T follicular helper cell (primary cell): ENCODE measurements around the gene NBPF9.
"Not testable (repeated sequence)": the region's sequence is repeated elsewhere in the genome, so short reads cannot be mapped to it uniquely, and the experiment has no call there.

Source experiments
- DNase-seq: peaks from one replicate; pipeline ENCODE4 v3.0.0-alpha.2; 2020; ENCODE audit warnings: low read depth

NBPF9 gene

DNA sequence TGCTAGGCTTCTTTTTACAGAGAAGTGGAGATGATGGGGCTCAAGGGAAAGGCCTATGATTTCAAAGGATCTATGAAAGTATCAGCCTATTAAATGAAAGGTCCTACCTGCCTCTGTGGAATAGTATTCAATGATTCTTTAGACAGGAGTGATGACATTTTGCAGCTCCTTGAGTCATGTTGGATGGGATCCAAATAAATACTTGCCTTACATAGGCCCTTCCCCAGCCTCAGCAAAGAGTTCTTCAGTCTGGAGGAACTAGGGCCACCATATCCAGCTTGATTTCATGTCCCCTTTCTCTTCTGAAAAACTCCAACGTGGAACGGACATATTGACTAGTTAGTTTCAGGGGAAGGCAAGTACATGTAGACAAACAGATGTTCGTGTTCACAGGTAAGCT, 87.8 kb downstream of the NBPF9 start:
- DNase-seq: not testable (repeated sequence)

DNA sequence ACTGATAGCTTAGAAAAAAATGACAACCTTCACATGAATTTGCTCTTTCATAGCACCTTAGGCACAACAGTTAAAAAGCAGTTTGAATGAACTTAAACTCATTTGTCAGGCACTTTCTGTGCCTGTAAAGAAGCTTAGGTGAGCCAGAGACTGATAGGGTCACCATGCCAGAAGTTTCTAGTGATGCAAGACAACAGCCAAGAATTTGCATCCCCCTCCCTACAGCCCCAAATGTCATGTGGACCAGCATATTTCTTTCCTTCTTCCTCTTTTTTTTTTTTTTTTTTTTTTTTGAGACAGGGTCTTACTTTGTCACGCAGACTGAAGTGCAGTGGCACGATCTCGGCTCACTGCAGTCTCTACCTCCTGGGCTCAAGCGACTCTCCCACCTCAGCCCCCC, 89.8 kb downstream of the NBPF9 start:
- DNase-seq: not testable (repeated sequence)

DNA sequence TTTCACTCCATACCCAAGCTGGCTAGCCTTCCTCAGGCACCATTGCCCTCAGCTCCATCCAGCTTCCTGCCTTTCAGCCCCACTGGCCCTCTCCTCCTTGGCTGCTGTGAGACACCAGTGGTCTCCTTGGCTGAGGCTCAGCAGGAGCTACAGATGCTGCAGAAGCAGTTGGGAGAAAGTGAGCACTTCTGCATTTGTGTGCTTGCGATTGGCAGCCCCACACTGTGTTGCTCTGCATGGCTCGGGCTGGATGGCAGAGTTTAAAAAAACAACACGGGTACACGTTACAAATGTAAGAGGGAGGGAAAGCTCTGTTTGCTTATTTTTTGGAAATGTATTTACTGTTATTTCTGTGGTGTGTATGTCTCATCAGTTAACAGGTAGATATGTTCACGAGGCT, 90.8 kb downstream of the NBPF9 start:
- not testable (repeated sequence) for DNase-seq

DNA sequence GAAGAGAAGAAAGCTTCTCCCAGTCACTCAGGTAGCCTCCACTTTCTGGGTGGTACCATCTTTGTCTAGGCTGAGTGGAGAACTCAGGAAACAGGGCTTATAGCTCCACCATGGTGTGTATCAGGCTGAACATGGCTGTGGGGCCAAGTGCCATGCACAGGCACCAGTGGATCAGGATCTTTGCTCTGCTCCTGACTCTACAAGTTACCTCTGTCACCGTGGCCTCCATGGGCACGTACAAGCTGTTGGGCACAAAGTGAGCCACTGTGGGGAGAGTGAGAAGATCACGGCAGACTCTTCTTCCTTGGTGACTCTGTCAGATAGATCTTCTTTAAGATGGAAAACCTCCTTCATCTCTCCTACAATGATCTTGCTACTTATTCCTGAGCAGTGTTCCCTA, 93.6 kb downstream of the NBPF9 start:
- not testable (repeated sequence) for DNase-seq

DNA sequence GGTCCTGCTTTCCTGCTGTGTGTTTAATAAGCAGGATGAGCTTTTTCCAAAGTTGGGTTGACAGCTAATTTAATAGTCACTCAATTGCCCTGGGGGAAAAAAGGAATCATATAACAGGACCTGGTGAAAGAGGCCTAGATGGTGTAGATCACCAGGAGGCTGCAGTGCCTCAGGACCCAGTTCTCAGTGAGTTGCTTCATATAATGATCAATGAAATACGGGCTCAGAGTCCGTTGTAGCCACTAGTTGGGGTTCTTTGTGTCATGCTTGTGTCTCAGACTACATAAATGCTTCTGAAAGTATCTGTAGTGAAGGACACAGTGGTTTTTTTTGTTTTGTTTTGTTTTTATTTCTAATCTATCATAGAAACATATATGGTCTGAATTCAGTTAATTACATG, 94.6 kb downstream of the NBPF9 start:
- not testable (repeated sequence) for DNase-seq

DNA sequence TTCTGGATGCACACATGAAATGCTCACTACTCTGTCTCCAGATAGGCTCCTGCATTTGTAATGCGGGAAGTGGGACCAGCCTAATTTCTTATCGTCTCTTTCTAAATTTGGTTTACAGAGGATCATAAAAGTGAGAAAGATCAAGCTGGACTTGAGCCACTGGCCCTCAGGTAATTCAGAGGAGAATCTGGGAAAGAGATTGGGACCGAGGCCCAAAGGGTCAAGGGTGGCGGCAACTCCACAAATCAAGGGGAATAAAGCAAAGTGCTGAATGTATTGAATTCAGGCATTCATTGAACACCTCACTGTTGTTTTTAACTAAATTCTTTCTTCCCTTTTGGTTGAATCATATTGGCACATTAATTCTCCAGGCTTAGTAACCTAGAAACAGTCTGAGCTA, 95.0 kb downstream of the NBPF9 start:
- DNase-seq: not testable (repeated sequence)
